Adipocyte (in vitro differentiated cells): Measurements from ENCODE around the gene UCHL5.
"Not testable (repeated sequence)": the region's sequence is repeated elsewhere in the genome, so short reads cannot be mapped to it uniquely, and the experiment has no call there.

ENCODE experiments used
- DNase-seq: peaks from one replicate; pipeline ENCODE4 v3.0.0-alpha.2; 2015; ENCODE audit warnings: low read depth
- H3K27me3 ChIP-seq: replicated peaks from 2 replicates; pipeline ENCODE4 v1.7.0; 2013; ENCODE audit warnings: mild to moderate bottlenecking, low read length, moderate library complexity; ENCODE audit not compliant: control insufficient read depth, insufficient read depth
- H3K36me3 ChIP-seq: 2 replicates; pipeline ENCODE4 v1.7.0; 2013; ENCODE audit warnings: low read length, mild to moderate bottlenecking, moderate library complexity; ENCODE audit not compliant: control insufficient read depth, insufficient read depth, severe bottlenecking
- H3K4me1 ChIP-seq: 2 replicates; pipeline ENCODE4 v1.7.0; 2013; ENCODE audit warnings: mild to moderate bottlenecking, low read length, moderate library complexity; ENCODE audit not compliant: control insufficient read depth, insufficient read depth
- H3K4me3 ChIP-seq: 2 replicates; pipeline ENCODE4 v1.7.0; 2013; ENCODE audit warnings: mild to moderate bottlenecking, low read length, moderate library complexity
- H3K9ac ChIP-seq: 2 replicates; pipeline ENCODE4 v1.7.0; 2013; ENCODE audit warnings: mild to moderate bottlenecking, low read length, moderate library complexity
- H3K9me3 ChIP-seq: 2 replicates; pipeline ENCODE4 v1.7.0; 2013; ENCODE audit warnings: mild to moderate bottlenecking, low read length, moderate library complexity; ENCODE audit not compliant: control insufficient read depth

Gene UCHL5

DNA sequence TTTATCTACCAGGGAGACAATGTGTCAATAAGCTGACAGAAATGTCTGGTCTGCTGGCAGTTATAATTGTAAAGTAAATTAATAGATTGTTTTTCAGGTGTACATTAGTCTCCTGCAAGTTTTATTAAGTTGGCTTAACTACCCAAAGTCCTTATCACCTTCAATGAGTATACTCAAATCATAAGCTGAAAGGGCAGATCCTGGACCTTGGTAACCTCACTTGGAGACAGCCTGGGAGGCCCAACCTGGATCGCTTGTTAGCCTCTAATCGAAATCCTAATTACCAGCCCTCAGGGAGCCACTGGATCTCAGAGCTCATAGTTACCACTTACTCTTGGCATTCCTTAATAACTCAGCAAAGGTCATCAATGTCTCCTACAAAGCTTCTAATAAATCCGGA, 49.7 kb downstream of the UCHL5 start:
- Histone ChIP-seq H3K9ac (no peak overlapping the region), H3K36me3 (no peaks in the 10 kb centered on the region), H3K4me3 (no peak overlapping the region), H3K27me3 (no peaks in the 10 kb centered on the region), H3K4me1 (peaks cover 25% of the 10 kb centered on the region), H3K9me3 (no peaks in the 10 kb centered on the region)
- no peak for DNase-seq

DNA sequence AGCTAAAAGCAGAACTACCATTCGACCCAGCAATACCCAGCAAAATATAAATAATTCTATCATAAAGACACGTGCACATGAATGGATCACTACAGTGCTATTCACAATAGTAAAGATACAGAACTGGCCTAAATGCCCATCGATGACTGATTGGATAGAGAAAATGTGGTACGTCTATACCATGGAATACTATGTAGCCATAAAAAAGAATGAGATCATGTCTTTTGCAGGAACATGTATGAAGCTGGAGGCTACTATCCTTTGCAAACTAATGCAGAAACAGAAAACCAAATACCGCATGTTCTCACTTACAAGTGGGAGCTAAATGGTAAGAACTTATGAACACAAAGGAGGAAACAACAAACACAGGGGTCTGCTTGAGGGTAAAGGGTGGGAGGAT, 53.4 kb downstream of the UCHL5 start:
- Histone ChIP-seq H3K27me3 (no peaks in the 10 kb centered on the region), H3K9ac (no peak overlapping the region), H3K4me3 (no peak overlapping the region), H3K4me1 (no peaks in the 10 kb centered on the region), H3K36me3 (peaks cover 4% of the 10 kb centered on the region), H3K9me3 (no peaks in the 10 kb centered on the region)
- no peak for DNase-seq

DNA sequence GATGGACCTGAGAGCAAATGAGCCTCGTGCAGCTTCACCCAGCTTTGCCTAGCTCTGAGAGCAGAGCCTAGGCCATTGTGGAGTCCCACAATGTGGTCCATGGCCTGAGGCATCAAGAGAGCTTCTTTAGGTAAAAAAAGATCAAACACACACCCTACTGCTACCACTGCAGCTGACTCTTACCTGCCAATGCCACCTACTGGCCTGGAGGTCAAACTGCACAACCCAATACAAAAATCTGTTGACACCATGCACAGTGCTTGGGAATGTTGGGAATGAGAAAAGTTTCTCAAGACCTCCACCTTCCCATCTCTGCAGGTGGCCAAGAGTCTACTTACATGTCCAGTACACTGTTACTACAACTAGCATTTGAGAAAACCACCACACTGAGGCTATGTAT, 60.6 kb downstream of the UCHL5 start:
- Histone ChIP-seq H3K9me3 (peaks cover 6% of the 10 kb centered on the region), H3K36me3 (peaks cover 14% of the 10 kb centered on the region), H3K27me3 (no peaks in the 10 kb centered on the region), H3K4me3 (no peak overlapping the region), H3K4me1 (no peaks in the 10 kb centered on the region), H3K9ac (no peak overlapping the region)
- no peak for DNase-seq

DNA sequence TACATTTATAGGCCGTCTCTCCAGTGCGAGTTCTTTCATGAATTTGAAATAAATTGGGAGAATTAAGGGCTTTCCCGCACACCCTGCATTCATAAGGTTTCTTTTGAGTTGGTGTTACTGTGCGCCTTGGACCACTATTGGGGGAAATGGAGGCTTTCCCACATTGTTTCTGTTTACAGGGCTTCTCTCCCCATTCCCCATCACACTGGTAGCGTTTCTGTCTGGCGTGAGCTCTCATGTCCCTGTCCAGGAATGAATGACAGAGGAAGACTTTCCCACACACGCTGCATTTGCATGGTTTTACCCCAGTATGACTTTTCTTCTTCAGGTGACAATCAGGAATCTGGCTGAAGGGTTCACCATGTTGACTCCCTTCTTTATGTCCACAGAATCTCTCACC, 65.0 kb downstream of the UCHL5 start:
- H3K27me3 ChIP-seq: no peaks in the 10 kb centered on the region
- no peak overlapping the region for H3K4me3 ChIP-seq
- H3K9me3 ChIP-seq: peaks cover 6% of the 10 kb centered on the region
- peaks cover 10% of the 10 kb centered on the region for H3K36me3 ChIP-seq
- no peak for DNase-seq
- H3K9ac ChIP-seq: no peak overlapping the region
- no peaks in the 10 kb centered on the region for H3K4me1 ChIP-seq

DNA sequence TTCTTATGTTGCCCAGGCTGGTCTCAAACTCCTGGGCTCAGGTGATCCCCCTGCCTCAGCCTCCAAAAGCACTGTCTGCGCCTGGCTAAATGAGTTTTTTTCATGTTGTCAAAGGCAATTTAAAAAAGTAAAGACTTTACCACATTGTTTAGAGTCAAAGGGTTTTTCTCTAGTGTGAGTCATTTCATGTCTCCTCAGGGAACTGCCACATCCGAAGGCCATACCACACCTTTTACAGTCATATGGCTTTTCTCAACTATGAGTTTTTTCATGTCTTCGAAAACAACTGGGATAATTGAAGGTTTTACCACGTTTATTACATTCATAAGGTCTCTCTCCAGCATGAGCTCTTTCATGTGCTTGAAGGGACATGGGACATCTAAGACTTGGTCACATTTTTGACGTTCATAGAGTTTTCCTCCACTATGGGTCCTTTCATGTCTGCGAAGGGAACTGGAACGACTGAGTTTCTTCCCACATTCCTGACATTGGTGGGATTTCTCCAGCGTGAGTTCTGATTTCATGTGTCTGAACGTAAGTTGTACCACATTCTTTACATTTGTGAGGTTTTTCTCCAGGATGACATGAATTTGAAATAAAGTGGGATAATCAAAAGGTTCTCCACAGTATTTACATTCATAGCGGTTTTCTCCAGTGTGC, 65.6 kb downstream of the UCHL5 start:
- Histone ChIP-seq H3K9ac (no peak overlapping the region), H3K4me1 (no peaks in the 10 kb centered on the region), H3K36me3 (peaks cover 10% of the 10 kb centered on the region), H3K4me3 (no peak overlapping the region), H3K27me3 (no peaks in the 10 kb centered on the region), H3K9me3 (peaks cover 6% of the 10 kb centered on the region)
- no peak for DNase-seq

DNA sequence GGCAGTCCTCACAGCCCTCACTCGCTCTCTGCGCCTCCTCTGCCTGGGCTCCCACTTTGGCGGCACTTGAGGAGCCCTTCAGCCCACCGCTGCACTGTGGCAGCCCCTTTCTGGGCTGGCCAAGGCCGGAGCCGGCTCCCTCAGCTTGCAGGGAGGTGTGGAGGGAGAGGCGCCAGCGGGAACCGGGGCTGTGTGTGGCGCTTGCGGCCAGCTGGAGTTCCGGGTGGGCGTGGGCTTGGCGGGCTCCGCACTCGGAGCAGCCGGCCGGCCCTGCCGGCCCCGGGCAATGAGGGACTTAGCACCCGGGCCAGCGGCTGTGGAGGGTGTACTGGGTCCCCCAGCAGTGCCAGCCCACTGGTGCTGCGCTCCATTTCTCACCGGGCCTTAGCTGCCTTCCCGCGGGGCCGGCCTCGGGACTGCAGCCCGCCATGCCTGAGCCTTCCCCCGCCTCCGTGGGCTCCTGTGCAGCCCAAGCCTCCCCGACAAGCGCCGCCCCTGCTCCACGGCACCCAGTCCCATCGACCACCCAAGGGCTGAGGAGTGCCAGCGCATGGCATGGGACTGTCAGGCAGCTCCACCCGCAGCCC, 72.3 kb downstream of the UCHL5 start:
- DNase-seq, H3K4me1 ChIP-seq, H3K9ac ChIP-seq, H3K4me3 ChIP-seq, H3K27me3 ChIP-seq, H3K36me3 ChIP-seq, H3K9me3 ChIP-seq: not testable (repeated sequence)

DNA sequence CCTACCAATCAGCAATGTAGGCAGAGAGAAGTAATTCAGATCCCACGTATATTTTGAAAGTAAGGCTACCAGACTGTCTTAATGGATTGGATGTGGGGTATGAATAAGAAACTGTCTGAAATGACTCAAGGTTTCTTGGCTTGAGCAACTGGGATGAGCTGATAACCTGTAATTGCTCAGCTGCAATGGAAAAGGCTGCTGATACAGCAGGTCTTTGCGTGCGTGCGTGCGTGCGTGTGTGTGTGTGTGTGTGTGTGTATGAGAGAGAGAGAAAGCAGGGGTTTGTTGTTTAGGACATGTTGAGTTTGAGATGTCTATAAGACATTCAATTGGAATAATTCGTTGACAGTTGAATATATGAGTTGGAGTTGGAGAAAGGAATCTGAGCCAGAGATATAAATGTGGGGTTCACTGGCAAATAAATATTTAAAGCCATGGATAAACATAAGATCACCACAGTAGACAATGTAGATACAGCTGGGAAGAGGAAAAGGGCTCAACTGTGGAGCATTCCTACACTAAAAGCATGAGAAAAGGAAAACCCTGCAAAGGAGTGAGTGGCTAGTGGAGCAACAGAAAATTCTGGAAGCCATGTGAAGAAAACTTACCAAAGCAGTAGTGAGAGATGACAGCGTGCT, 72.9 kb downstream of the UCHL5 start:
- Histone ChIP-seq H3K4me1 (no peaks in the 10 kb centered on the region), H3K36me3 (peaks cover 4% of the 10 kb centered on the region), H3K4me3 (no peak overlapping the region), H3K9ac (no peak overlapping the region), H3K9me3 (no peaks in the 10 kb centered on the region), H3K27me3 (no peaks in the 10 kb centered on the region)
- DNase-seq: no peak

DNA sequence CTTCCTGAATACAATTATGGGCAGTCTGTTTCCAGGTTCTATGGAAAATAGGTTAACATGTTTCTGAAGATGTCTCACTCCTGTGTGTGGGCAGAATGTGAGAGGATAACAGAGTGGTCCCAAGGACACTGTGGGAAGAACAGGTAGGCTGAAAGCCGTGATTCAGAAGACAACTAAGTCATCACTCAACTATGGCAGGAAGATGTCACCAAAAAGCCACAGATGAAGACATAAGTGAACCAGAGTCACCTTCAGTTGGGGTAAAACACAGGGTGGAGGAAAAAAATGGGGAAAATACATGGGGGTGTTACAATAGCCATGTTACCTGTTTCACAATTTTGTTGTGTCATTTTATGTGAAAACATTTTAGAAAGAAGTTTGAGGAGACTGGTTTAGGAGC, 75.1 kb downstream of the UCHL5 start:
- DNase-seq: no peak
- Histone ChIP-seq H3K27me3 (no peaks in the 10 kb centered on the region), H3K4me1 (no peaks in the 10 kb centered on the region), H3K9ac (no peak overlapping the region), H3K4me3 (no peak overlapping the region), H3K9me3 (no peaks in the 10 kb centered on the region), H3K36me3 (peaks cover 4% of the 10 kb centered on the region)

DNA sequence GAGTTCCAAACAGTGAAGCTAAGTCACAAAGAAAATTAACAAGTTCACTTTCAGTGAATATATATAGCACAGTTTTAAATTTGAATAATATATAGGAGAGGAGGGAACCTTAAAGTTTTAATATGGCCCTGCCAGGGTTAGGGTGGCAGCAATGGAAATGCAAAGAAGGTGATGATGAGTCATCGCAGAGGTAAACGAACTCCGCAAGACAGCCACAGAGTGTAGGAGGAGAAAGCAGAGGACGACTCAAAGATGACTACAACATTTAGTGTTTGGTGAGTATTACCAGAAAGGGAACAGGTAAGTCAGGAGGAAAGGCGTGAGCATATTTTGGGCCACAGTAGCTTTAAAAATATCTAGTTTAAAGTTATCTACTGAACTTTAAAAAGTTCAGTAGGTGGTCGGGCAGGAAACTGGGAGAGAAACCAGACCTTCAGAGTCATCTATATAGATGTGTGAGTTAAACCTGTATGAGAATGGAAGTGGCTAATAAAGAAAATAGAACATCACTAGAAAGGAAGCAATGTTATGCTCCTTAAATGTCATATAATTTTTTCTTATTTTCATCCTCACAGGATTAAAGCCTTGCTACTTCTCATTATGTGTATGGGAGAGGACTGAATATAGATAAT, 75.7 kb downstream of the UCHL5 start:
- H3K4me3 ChIP-seq: no peak overlapping the region
- no peaks in the 10 kb centered on the region for H3K27me3 ChIP-seq
- H3K9me3 ChIP-seq: no peaks in the 10 kb centered on the region
- H3K4me1 ChIP-seq: no peaks in the 10 kb centered on the region
- no peak overlapping the region for H3K9ac ChIP-seq
- DNase-seq: no peak
- peaks cover 4% of the 10 kb centered on the region for H3K36me3 ChIP-seq

DNA sequence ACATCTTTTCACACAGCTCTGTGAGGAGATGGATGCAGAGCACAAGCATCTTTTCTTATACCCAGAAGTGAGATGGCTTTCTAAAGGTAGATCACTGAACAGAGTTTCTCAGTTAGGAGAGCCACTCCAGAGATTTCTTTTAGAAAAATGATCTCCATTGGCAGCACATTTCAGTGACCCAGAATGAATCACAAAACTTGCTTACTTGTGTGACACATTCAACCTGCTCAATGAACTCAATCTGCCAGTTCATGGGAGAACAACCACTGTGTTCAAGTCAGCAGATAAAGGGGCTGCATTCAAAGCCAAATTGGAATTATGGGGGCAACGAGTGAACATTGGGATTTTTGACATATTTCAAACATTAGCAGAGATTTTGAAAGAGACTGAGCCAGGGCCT, 78.3 kb downstream of the UCHL5 start:
- H3K36me3 ChIP-seq: no peaks in the 10 kb centered on the region
- DNase-seq: no peak
- no peaks in the 10 kb centered on the region for H3K4me1 ChIP-seq
- H3K4me3 ChIP-seq: no peak overlapping the region
- no peaks in the 10 kb centered on the region for H3K27me3 ChIP-seq
- no peak overlapping the region for H3K9ac ChIP-seq
- no peaks in the 10 kb centered on the region for H3K9me3 ChIP-seq

DNA sequence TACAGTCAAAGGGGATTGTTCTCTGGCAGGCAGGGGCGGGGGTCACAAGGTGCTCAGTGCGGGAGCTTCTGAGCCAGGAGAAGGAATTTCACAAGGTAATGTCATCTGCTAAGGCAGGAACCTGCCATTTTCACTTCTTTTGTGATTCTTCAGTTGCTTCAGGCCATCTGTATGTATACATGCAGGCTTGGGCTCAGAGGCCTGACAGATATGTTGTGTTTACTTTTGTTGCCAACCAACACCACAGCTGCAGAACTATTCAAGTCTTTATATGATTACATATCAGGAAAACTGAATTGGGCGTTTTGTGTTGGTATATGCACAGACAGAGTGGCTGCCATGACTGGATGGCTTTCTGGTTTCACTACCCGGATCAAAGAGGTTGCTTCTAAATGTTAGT, 78.8 kb downstream of the UCHL5 start:
- H3K27me3 ChIP-seq, H3K4me3 ChIP-seq, H3K9me3 ChIP-seq, H3K9ac ChIP-seq, H3K36me3 ChIP-seq, DNase-seq, H3K4me1 ChIP-seq: not testable (repeated sequence)
